HG03064 (cell line): ENCODE data around the gene ZNF107.
"Not testable (repeated sequence)": the region's sequence is repeated elsewhere in the genome, so short reads cannot be mapped to it uniquely, and the experiment has no call there.

Experiments
- ATAC-seq: cut with Tn5 transposase; IDR thresholded peaks from one replicate; pipeline ENCODE4 v1.9.1; 2021; ENCODE audit warnings: low read depth; ENCODE audit not compliant: unreplicated experiment

ZNF107 gene

GRCh38 chr7:64642875-64643274 lies 23.1 kb upstream of the ZNF107 start:
- ATAC-seq: no peak

- no peak for ATAC-seq
Observed at GRCh38 chr7:64643566-64643965, 22.4 kb upstream of the ZNF107 start.

GRCh38 chr7:64651203-64651602 lies 14.7 kb upstream of the ZNF107 start:
- ATAC-seq: no peak

- ATAC-seq: no peak
Observed at GRCh38 chr7:64651632-64652165, 14.2 kb upstream of the ZNF107 start.

GRCh38 chr7:64653721-64654401 lies 12.1 kb upstream of the ZNF107 start:
- ATAC-seq: no peak

- ATAC-seq: no peak
Observed at GRCh38 chr7:64654796-64655548, 11.0 kb upstream of the ZNF107 start.

GRCh38 chr7:64655811-64656210 lies 10.1 kb upstream of the ZNF107 start:
- ATAC-seq: no peak

GRCh38 chr7:64656489-64656888 lies 9.4 kb upstream of the ZNF107 start:
- no peak for ATAC-seq

- ATAC-seq: not testable (repeated sequence)
Observed at GRCh38 chr7:64662091-64662490, 3.8 kb upstream of the ZNF107 start.

GRCh38 chr7:64666663-64667050 lies 724 bp downstream of the ZNF107 start:
- no peak for ATAC-seq

GRCh38 chr7:64667311-64667710 lies 1.4 kb downstream of the ZNF107 start:
- ATAC-seq: no peak

GRCh38 chr7:64672414-64672813 lies 6.5 kb downstream of the ZNF107 start:
- ATAC-seq: no peak

GRCh38 chr7:64685091-64685490 lies 19.2 kb downstream of the ZNF107 start:
- ATAC-seq: no peak

GRCh38 chr7:64685741-64686140 lies 19.8 kb downstream of the ZNF107 start:
- no peak for ATAC-seq

GRCh38 chr7:64686493-64687184 lies 20.7 kb downstream of the ZNF107 start:
- ATAC-seq: no peak

GRCh38 chr7:64687249-64687648 lies 21.3 kb downstream of the ZNF107 start:
- no peak for ATAC-seq

GRCh38 chr7:64688988-64689387 lies 23.1 kb downstream of the ZNF107 start:
- no peak for ATAC-seq

- ATAC-seq: no peak
Observed at GRCh38 chr7:64691831-64692230, 25.9 kb downstream of the ZNF107 start.

GRCh38 chr7:64697863-64698262 lies 31.9 kb downstream of the ZNF107 start:
- ATAC-seq: not testable (repeated sequence)

- no peak for ATAC-seq
Observed at GRCh38 chr7:64706625-64707292, 40.8 kb downstream of the ZNF107 start.

- ATAC-seq: not testable (repeated sequence)
Observed at GRCh38 chr7:64717896-64718295, 52.0 kb downstream of the ZNF107 start.
